NOMO-1 treated with DMSO at 0.1 percent for 48 hours (cell line): ENCODE measurements around the gene ATP6V0E2.
"Not testable (repeated sequence)": the region's sequence is repeated elsewhere in the genome, so short reads cannot be mapped to it uniquely, and the experiment has no call there.

ENCODE experiments used
- DNase-seq: peaks from one replicate; lab custom pipeline; 2025; ENCODE audit not compliant: unreplicated experiment; lab: John Stamatoyannopoulos, UW

The ATP6V0E2 gene

DNA sequence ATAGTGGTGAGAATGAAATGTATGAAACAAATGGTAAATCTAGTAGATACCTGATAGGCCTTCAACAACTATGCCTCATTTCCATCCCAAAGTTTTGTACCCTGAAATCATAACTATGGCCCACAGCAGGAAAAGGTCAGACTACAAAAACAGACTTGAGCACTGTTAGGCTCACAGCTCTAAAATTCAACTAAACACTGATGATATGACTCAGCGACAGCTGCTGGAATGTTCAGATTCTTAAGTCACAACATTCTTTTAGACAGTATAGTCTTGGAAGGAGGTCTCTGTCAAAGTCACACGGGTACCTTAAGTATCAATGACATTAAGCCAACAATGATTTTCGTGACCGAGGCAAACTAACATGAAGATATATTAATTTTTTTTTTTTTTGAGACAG lies 38.4 kb downstream of the ATP6V0E2 start:
- DNase-seq, result not testable (repeated sequence)

GRCh38 chr7:149926414-149926813 lies 52.6 kb downstream of the ATP6V0E2 start:
- DNase-seq, result not testable (repeated sequence)
